PC-9 (cell line): ENCODE data around the gene PTTG1IP. TPM values are rescaled to one million over a fixed set of nuclear protein-coding genes. Genes with fewer than 3 reads are reported as not detected.
A peak's percentile ranks its signal among the peaks of the same experiment; 100 is the strongest.

ENCODE experiments used
- BruUV-seq: library from RNA; stranded (reverse); fragments of 400-500 nt; replicated peaks from 2 replicates; lab custom pipeline; 2021; lab: Mats Ljungman, UMichigan
- CTCF ChIA-PET: fragments of 300-600 bp; sonication (Branson Sonifier 250); formaldehyde crosslinking; loops from one replicate; lab custom pipeline; 2022; ENCODE audit warnings: antibody characterized with exemption; lab: Charles Lee
- POLR2A ChIA-PET: fragments of 300-600 bp; sonication (Branson Sonifier 250); formaldehyde crosslinking; loops from one replicate; lab custom pipeline; 2022; ENCODE audit warnings: antibody characterized with exemption; ENCODE audit not compliant: unreplicated experiment; lab: Charles Lee
- DNase-seq, 2 experiments: peaks; one replicate each; pipeline versions ENCODE4 v3.0.0 to v3.0.0-alpha.2; 2015 to 2022; ENCODE audit warnings: mixed read lengths in 1 of 2
- H2AFZ ChIP-seq: fragments of 200-600 bp; sonication (generic); 2 replicates; pipeline ENCODE4 v1.8.1; 2017; ENCODE audit warnings: antibody characterized with exemption
- H3F3A ChIP-seq: fragments of 200-600 bp; sonication (generic); 2 replicates; pipeline ENCODE4 v1.8.1; 2017; ENCODE audit warnings: antibody characterized with exemption, mild to moderate bottlenecking, low read depth; ENCODE audit not compliant: insufficient read depth
- H3K27ac ChIP-seq: fragments of 200-600 bp; sonication (generic); 2 replicates; pipeline ENCODE4 v1.6.1; 2016; ENCODE audit warnings: mixed run types
- H3K27me3 ChIP-seq: fragments of 200-600 bp; sonication (generic); 2 replicates; pipeline ENCODE4 v1.6.1; 2016; ENCODE audit warnings: low read depth, mixed run types; ENCODE audit not compliant: insufficient read depth
- H3K36me3 ChIP-seq: fragments of 200-600 bp; sonication (generic); 2 replicates; pipeline ENCODE4 v1.6.1; 2016; ENCODE audit warnings: low read depth, mixed run types
- H3K4me1 ChIP-seq: fragments of 200-600 bp; sonication (generic); replicated peaks from 2 replicates; pipeline ENCODE4 v1.6.1; 2016; ENCODE audit warnings: mixed run types; ENCODE audit not compliant: insufficient read depth
- H3K4me2 ChIP-seq: fragments of 200-600 bp; sonication (generic); 2 replicates; pipeline ENCODE4 v1.6.1; 2017; ENCODE audit warnings: mixed run types
- H3K4me3 ChIP-seq: fragments of 200-600 bp; sonication (generic); 2 replicates; pipeline ENCODE4 v1.6.1; 2016; ENCODE audit warnings: mixed run types
- H3K79me2 ChIP-seq: fragments of 200-600 bp; sonication (generic); 2 replicates; pipeline ENCODE4 v1.6.1; 2017; ENCODE audit warnings: low read depth, mixed run types
- H3K9me2 ChIP-seq: fragments of 200-600 bp; sonication (generic); 2 replicates; pipeline ENCODE4 v1.8.1; 2017; ENCODE audit warnings: mild to moderate bottlenecking; ENCODE audit not compliant: insufficient read depth
- H3K9me3 ChIP-seq: fragments of 200-600 bp; sonication (generic); 2 replicates; pipeline ENCODE4 v1.8.1; 2016; ENCODE audit warnings: low read depth; ENCODE audit not compliant: insufficient read depth
- H4K20me1 ChIP-seq: fragments of 200-600 bp; sonication (generic); 2 replicates; pipeline ENCODE4 v1.8.1; 2017; ENCODE audit not compliant: insufficient read depth
- EZH2 ChIP-seq: fragments of 200-600 bp; sonication (generic); IDR thresholded peaks from 2 replicates; pipeline ENCODE4 v1.8.0; 2017; ENCODE audit warnings: antibody characterized with exemption, low read depth
- intact Hi-C: fragments of 100-400 bp; cut with micrococcal nuclease; formaldehyde crosslinking; loops from one replicate; pipeline ENCODE4 v1.10.0; 2022; ENCODE audit not compliant: unreplicated experiment
- total RNA-seq: library from RNA; stranded (reverse); gene quantifications from 2 replicates; pipeline ENCODE4 v1.2.3, GENCODE V29; 2021
- TF ChIP-seq, protein P1 (sequence below): fragments of 200-600 bp; sonication (generic); conservative IDR thresholded peaks from 2 replicates; pipeline ENCODE4 v1.6.1; 2017; ENCODE audit warnings: mixed run types, antibody characterized with exemption, mild to moderate bottlenecking, moderate library complexity

PTTG1IP gene
- total RNA-seq, 1 experiment from 2014 or later, result 174 TPM

DNA sequence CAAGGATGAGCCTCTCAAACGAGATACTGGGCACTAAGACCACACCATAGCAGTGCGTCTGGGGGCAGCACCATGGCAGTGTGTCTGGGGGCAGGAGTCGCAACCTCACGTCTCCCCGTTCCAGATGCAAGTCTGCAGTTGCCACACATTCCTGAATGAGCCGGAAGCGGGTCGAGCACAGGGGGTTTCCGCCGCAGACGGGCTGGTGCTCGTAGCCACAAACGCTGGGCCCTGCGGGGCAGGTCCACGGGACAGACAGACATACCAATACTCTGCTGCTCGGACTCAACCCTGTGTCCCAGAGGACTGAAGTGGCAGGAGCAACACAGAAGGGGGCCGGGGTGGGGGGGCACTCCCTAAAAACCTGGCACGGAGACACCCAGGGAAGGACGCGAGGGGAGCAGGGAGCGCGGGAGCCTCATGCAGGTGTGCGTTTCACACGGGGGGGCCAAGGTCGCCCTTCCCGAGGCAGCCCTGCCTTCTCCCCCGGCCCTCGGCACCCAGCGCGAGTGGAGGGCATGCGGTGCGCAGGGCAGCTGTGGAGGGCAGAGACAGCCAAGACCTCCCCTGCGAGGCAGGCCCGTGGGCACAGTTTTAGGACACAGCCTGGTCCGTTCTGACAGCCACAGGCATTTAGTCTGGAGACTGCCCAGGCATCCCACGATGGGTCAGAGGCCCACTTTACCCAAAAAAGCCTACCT, 24.5 kb downstream of the PTTG1IP start:
- no peaks in the 10 kb centered on the region; the same call in 1 of the 2 replicates for H3K79me2 ChIP-seq
- no peaks in the 10 kb centered on the region for H3K36me3 ChIP-seq
- no peaks in the 10 kb centered on the region for H3K27me3 ChIP-seq
- no peak overlapping the region for H2AFZ ChIP-seq
- H4K20me1 ChIP-seq, result peaks cover 9% of the 10 kb centered on the region
- ChIA-PET POLR2A (no interaction called here), CTCF (no interaction called here)
- BruUV-seq, result no TSS peak
- peaks cover 18% of the 10 kb centered on the region; the same call in 1 of the 2 replicates for H3F3A ChIP-seq
- H3K4me3 ChIP-seq, result no peak overlapping the region
- no peaks in the 10 kb centered on the region for H3K9me2 ChIP-seq
- TF ChIP-seq EZH2, result no peak
- TF ChIP-seq, protein P1, sequence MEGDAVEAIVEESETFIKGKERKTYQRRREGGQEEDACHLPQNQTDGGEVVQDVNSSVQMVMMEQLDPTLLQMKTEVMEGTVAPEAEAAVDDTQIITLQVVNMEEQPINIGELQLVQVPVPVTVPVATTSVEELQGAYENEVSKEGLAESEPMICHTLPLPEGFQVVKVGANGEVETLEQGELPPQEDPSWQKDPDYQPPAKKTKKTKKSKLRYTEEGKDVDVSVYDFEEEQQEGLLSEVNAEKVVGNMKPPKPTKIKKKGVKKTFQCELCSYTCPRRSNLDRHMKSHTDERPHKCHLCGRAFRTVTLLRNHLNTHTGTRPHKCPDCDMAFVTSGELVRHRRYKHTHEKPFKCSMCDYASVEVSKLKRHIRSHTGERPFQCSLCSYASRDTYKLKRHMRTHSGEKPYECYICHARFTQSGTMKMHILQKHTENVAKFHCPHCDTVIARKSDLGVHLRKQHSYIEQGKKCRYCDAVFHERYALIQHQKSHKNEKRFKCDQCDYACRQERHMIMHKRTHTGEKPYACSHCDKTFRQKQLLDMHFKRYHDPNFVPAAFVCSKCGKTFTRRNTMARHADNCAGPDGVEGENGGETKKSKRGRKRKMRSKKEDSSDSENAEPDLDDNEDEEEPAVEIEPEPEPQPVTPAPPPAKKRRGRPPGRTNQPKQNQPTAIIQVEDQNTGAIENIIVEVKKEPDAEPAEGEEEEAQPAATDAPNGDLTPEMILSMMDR, result no peak
- DNase-seq, result no peak
- H3K4me2 ChIP-seq, result no peak overlapping the region
- intact Hi-C loops, result no loop called here
- no peaks in the 10 kb centered on the region for H3K9me3 ChIP-seq
- no peak overlapping the region for H3K27ac ChIP-seq
- H3K4me1 ChIP-seq, result no peaks in the 10 kb centered on the region

DNA sequence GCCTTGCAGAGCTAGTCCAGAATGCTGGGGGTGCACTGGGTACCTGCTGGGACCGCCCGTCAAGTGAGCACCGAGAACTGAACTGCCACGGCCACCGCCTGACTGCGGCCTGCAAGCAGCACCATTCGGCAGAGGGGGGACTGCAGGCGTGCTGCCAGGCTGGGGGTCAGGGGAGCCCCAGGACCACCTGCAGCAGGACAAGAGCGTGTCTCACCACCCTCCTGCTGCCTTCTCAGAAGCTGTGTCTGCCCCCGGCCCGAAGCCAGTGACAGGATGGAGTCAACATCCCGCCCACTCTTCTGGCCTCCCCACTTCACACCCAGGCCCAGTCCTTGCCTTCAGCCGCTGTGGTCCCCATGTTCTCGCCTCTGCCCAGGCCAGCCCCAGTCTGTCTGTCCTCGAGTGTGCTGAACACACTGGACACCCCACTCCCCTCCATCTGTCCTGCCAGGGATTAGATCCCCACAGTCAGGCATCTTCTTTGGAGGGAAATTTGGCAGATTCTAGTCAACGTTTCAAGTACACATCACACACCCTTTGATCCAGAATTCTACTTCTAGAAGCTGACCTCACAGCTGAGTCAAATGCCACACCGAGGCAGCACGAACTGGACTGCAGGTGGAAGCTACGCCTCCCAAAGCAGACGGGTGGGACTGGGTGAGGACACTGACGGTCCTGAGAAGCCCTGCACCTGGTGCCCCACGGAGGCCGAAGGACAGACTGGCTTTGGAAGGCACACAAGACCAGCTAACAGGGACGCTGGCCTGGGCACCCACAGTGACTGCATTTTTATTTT, 26.0 kb downstream of the PTTG1IP start:
- Histone ChIP-seq H3K4me2 (no peak overlapping the region), H3K36me3 (no peaks in the 10 kb centered on the region), H3K4me3 (no peak overlapping the region), H3K4me1 (no peaks in the 10 kb centered on the region), H3K9me3 (no peaks in the 10 kb centered on the region), H3K9me2 (no peaks in the 10 kb centered on the region), H3F3A (peaks cover 18% of the 10 kb centered on the region; the same call in 1 of the 2 replicates), H4K20me1 (peaks cover 9% of the 10 kb centered on the region; the same call in 1 of the 2 replicates), H3K27ac (no peak overlapping the region), H2AFZ (no peak overlapping the region), H3K79me2 (no peaks in the 10 kb centered on the region; the same call in 1 of the 2 replicates), H3K27me3 (no peaks in the 10 kb centered on the region)
- CTCF ChIA-PET, result no interaction called here
- POLR2A ChIA-PET, result no interaction called here
- TF ChIP-seq, protein P1, result no peak
- TF ChIP-seq EZH2, result no peak
- intact Hi-C loops, result no loop called here
- BruUV-seq, result no TSS peak
- no peak for DNase-seq

DNA sequence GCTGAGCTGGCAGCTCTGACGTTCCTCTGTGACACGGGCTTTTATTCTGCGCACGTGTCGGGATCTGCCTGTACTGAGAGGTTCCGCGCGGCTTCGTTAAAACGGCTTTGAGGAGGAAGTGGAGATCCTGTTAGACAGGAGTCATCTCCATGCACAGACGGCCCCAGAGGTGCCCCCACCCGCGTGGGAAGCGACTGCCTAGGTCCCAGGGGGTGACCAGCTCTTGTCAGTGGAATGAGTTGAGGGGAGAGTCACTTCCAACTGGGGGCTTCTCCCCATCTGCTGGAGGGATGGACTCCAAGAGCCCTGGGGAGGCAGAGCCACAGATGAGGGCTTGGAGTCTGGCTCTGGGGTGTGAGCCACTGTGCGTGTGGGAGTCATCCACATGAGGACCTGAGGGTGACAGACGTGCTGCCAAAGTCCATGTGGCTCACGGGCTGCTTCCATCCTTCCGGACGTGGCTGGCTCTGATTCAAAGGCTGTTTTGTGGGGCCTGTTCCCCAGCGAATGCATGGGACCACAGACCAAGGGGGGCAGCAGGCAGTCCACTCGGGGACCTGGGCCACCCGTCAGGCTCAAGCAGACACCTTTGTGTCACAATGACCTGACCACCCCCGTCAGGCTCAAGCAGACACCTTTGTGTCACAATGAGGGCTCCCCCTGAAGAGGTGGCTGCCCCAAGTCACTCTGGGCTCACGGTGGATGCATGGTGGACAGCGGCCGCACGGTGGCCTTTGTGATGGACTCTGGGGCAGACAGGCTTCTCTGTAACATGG, 26.8 kb downstream of the PTTG1IP start:
- H3K9me3 ChIP-seq, result no peaks in the 10 kb centered on the region
- intact Hi-C loops, result no loop called here
- H2AFZ ChIP-seq, result no peak overlapping the region
- no peaks in the 10 kb centered on the region for H3K9me2 ChIP-seq
- H3K79me2 ChIP-seq, result no peaks in the 10 kb centered on the region
- BruUV-seq, result no TSS peak
- peak overlapping the region; percentile 75 for H3K4me2 ChIP-seq
- no peaks in the 10 kb centered on the region for H3K4me1 ChIP-seq
- H3K27ac ChIP-seq, result no peak overlapping the region
- no peaks in the 10 kb centered on the region for H3K27me3 ChIP-seq
- POLR2A ChIA-PET, result no interaction called here
- CTCF ChIA-PET, result interaction anchor here (0.7 kb wide), 1 partner anchor 26 kb away, joined by 3 read pairs; no protein-coding TSS in a partner anchor
- H3K36me3 ChIP-seq, result no peaks in the 10 kb centered on the region
- peaks cover 4% of the 10 kb centered on the region; the same call in 1 of the 2 replicates for H4K20me1 ChIP-seq
- H3F3A ChIP-seq, result peaks cover 18% of the 10 kb centered on the region; the same call in 1 of the 2 replicates
- TF ChIP-seq EZH2, result no peak
- TF ChIP-seq, protein P1, result no peak
- H3K4me3 ChIP-seq, result peak overlapping the region; percentile 31; the same call in 1 of the 2 replicates
- DNase-seq, result no peak
